B cell (primary cell): ENCODE data around the gene SDR42E1.

Experiments
- CTCF ChIP-seq: fragments of 200-600 bp; IDR thresholded peaks from one replicate; pipeline ENCODE4 v1.8.0; 2022; ENCODE audit warnings: antibody characterized with exemption, mild to moderate bottlenecking
- EZH2 ChIP-seq: IDR thresholded peaks from 2 replicates; pipeline ENCODE4 v1.6.1; 2012; ENCODE audit warnings: borderline replicate concordance, low read depth, mild to moderate bottlenecking, moderate library complexity, low read length; ENCODE audit not compliant: insufficient read depth, poor library complexity, severe bottlenecking

- TF ChIP-seq EZH2 (no peak), CTCF (no peak)
Measured at GRCh38 chr16:81992859-81993258, 18.4 kb downstream of the SDR42E1 start.
